Posterior vena cava (tissue), 2 donors: ENCODE results near the gene CIAO3. TPM values are rescaled to one million over a fixed set of nuclear protein-coding genes. Genes with fewer than 3 reads are reported as not detected.

Experiments
- DNase-seq: peaks from one replicate; pipeline ENCODE4 v3.0.0-alpha.2; 2020; ENCODE audit warnings: low spot score
- intact Hi-C, 2 donors: fragments of 100-400 bp; cut with DNase I; formaldehyde crosslinking; loops; one replicate each; pipeline versions ENCODE4 v1.14.1 to v1.14.2; 2022 to 2023
- total RNA-seq, 2 donors: library from RNA; stranded (reverse); fragmentation: NEBNext Ultra II Directional; extraction: Animal tissue kit (Norgen Biotek cat#: 25700); gene quantifications; one replicate each; pipeline ENCODE4 v1.2.1, GENCODE V29; 2021
- donor health status: DM: yes; HTN: yes; CAD: no.
- donor health status: DM: yes; HTN: yes; CAD: no.

Gene CIAO3
- total RNA-seq, 2 donors from 2014 or later = 18.2 to 18.6 TPM

GRCh38 chr16:728131-728889 is 12.5 kb downstream of the CIAO3 start:
- DNase-seq = peak; percentile 91

DNA sequence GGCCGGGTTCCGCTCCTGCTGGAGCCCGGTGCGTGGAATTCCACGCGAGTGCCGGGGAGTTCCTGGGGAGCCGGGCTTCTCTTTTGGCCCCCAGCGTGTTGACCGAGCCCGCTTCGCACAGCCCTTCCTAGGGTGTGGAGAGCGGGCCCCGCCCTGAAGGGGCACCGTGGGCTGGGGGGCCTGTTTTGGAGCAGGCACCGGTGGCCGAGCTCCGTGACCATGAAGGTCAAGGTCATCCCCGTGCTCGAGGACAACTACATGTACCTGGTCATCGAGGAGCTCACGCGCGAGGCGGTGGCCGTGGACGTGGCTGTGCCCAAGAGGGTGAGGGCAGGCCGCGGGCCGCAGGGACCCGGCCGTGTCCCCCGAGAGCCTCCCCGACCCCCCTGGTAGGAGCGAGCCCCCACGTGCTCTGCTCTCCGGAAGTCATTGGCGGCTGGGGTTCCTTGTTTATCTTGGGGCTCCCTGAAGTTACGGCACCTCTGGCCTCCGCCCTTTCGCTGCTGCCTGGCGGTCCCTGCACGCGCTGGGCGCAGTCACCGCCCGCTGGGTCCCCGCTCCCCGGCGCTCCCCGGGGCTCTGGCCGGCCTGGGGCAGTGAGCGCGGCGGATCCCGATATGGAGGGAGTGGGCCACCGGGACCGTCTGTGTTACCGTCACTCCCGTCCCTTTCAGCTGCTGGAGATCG is 13.4 kb downstream of the CIAO3 start:
- no peak for DNase-seq
- intact Hi-C loops = no loop called here

More at GRCh38 chr16:728131-728889, 12.5 kb downstream of the CIAO3 start:
- intact Hi-C loops = no loop called here

DNA sequence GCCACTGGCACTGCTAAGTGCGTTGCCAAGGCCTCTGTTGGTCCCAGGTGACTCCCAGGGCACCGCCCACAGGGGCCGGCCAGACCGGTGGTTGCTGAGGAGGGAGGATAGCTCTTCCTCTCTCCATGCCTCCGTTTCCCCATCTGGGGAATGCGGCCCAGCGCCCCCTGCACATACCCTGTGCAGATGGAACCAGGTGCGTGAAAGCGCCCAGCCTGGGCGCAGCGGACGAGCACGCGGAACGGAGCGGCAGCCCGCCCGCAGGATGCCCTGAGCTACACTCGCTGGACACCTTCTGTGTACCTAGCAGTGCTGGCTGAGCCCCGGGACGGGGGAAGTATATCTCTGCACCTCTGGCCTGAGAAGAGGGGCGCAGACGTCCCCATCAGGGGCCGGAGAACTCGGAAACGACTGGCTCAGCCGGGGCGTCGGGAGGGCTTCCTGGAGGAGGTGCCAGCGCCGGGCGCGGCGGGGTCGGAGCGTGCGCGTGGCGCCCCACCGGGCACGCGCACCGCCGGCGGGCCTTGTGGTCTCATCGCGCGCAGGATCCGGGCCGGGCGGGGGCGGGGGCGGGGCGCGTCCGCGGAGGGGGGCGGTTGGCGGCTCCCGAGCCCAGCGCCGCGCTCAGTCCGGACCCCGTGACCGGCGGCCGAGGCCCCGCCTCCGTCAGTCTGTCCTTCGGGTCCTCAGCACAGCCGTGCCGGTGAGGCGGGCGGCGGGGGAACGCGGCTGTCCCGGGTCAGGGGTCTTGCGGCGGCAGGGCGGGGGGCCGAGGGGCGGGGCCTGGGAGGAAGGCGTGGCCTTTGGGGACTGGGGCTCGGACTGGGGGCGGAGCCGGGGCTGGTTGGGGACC is 14.1 kb downstream of the CIAO3 start, which contains the start of the genes CCDC78 and HAGHL:
TSS of gene CCDC78 (minus strand) at position 6 of the 853 bp plus-strand sequence. CDS start 76 bp downstream, outside the sequence.
TSS of gene HAGHL (plus strand) at position 669 of the 853 bp plus-strand sequence. CDS start 404 bp downstream, outside the sequence.
- intact Hi-C loops = no loop called here
- no peak for DNase-seq

- no peak for DNase-seq
- intact Hi-C loops = no loop called here
Measured at GRCh38 chr16:726188-726437, 14.7 kb downstream of the CIAO3 start.

DNA sequence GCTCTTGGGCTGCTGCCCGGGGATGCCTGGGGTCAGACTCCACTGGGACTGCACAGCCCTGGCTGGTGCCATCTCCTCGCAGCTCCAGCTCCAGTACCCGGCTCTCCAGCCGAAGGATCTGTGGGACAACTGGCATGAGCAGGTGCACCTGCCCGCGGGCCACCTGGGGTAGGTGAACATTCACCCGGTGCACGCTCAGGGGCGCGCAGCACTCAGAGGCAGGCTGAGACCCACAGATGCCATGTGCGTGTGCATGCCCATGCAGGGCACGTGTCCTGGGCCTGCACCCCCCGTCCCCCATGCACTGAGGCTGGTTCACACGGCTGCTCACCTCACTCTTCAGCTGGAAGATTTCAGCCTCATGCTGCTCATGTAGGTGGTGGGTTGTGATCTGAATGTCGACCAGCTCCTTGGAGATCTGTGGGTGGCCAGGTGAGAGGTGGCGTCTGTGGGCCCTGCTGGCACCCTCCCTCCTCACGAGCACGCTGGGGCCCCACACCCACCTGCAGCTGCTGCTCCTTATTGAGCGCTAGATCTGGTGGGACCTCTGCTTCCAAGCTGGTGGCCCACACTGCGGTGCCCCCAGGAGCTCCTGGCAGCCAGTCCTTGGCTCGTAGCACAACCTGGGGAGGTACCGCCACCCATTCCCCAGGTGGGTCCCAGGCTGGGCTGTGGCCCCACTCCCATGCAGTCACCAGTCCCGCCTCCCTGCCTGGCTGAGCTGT is 15.2 kb downstream of the CIAO3 start:
- intact Hi-C loops = no loop called here
- no peak for DNase-seq

- no peak for DNase-seq
- intact Hi-C loops = no loop called here
Measured at GRCh38 chr16:725041-725376, 15.8 kb downstream of the CIAO3 start.

DNA sequence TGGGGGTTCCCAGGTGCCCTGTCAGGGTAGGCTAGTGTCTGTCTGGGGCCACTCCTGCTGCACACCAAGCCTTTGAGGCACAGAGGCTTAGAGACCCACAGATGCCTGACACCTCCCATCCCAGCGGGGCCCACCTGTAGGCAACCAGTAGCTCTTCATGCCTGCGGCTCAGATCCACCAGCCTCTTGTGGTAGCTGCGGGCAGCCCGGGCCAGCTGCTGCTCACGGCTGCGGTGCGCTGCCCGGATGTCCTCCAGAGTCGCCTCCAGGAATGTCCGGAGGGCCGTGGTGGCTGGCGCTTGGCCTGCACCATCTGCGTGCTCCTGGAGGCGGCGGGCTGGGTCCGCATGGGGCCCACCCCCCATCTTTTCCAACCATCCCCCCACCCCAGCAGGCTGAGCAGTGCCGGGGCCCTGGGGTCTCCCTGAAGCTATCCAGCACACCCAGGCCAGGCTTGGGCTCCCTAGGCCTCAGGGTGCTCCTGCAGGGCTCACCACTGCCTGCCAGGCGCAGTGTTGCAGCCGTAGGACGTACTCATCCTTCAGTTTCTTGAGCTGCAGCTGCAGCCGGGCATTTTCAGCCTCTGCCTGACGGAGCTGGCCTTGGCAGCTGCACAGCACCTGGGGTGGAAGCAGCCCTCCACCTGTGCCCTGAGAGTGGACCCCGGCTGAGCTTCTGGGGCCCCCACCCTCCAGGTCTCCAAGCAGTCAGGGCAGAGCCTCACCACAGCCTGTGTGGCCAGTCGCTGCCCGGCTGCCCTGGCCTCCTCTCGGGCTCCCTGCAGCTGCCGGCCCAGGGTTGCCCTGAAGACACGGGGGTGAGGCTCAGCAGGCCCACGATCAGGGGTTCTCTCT is 16.4 kb downstream of the CIAO3 start:
- DNase-seq = no peak
- intact Hi-C loops = no loop called here

DNA sequence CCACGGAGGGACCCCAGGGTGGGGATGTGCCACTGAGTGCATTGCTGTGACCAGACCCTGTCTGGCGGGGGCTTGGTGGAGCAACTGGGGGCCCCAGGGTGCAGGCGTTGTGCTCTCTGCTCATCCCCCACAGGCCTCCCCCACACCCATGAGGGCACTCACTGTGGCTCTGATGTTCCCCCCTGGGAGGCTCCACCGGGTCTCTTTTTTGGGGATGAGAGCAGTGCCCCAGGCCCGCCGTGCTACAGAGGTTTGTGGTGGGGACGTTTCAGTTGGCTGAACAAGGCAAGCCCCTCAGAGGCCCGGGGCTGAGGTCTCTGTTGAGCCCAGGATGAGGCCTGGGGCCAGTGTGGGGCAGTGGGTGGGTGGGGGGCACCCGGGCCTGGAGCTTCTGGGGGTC is 17.1 kb downstream of the CIAO3 start:
- DNase-seq = no peak
- intact Hi-C loops = no loop called here

- intact Hi-C loops = no loop called here
- DNase-seq = no peak
Measured at GRCh38 chr16:722835-723633, 17.8 kb downstream of the CIAO3 start.

GRCh38 chr16:721765-722540 is 18.8 kb downstream of the CIAO3 start:
- DNase-seq = no peak
- intact Hi-C loops = no loop called here

- DNase-seq = peak; percentile 91
- intact Hi-C loops = no loop called here
Measured at GRCh38 chr16:720990-721764, 19.6 kb downstream of the CIAO3 start, which contains the start of gene ANTKMT. TSS of gene ANTKMT (plus strand) at chr16:721146. CDS start at chr16:721275, 129 bp downstream.

- DNase-seq = no peak
- intact Hi-C loops = no loop called here
Measured at GRCh38 chr16:720447-720989, 20.3 kb downstream of the CIAO3 start.

GRCh38 chr16:719815-720446 is 20.9 kb downstream of the CIAO3 start:
- intact Hi-C loops = no loop called here
- no peak for DNase-seq

DNA sequence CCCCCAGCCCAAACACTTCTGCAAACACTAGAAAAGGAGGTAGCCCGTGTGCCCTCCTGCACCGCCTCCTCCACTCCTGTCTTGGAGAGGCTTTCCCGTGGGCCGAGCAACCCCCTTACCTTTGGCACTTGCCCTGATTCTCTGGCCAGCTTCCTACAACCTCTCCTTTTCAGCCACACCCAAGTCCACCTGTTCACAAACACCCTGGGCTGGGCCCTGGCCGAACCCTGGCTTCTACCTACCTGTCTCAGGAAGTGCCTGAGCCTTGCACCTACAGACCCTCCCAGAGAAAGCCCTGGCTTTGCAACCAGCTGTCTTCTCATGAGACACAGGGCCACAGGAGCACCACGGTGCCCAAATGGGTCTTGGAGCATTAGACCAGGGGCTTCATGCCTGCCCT is 21.9 kb downstream of the CIAO3 start:
- no peak for DNase-seq
- intact Hi-C loops = no loop called here

GRCh38 chr16:718389-718788 is 22.4 kb downstream of the CIAO3 start:
- DNase-seq = no peak
- intact Hi-C loops = no loop called here
